MM.1S (cell line): ENCODE data around the gene REXO4.

Experiments
- DNase-seq: peaks from one replicate; pipeline ENCODE4 v3.0.0-alpha.2; 2015
- H2AFZ ChIP-seq: fragments of 300-600 bp; sonication (generic); 2 replicates; pipeline ENCODE4 v1.6.0; 2016; ENCODE audit warnings: antibody characterized with exemption, low read length
- H3F3A ChIP-seq: fragments of 300-600 bp; sonication (generic); 2 replicates; pipeline ENCODE4 v1.6.1; 2016; ENCODE audit warnings: mild to moderate bottlenecking, antibody characterized with exemption, low read length, moderate library complexity, mixed read lengths; ENCODE audit not compliant: insufficient read depth
- H3K27ac ChIP-seq: fragments of 300-600 bp; sonication (generic); 2 replicates; pipeline ENCODE4 v1.5.1; 2016; ENCODE audit warnings: mild to moderate bottlenecking, low read length
- H3K27me3 ChIP-seq: fragments of 300-600 bp; sonication (generic); replicated peaks from 2 replicates; pipeline ENCODE4 v1.6.0; 2016; ENCODE audit warnings: low read length; ENCODE audit not compliant: insufficient read depth
- H3K36me3 ChIP-seq: fragments of 300-600 bp; sonication (generic); replicated peaks from 2 replicates; pipeline ENCODE4 v1.6.1; 2016; ENCODE audit warnings: mild to moderate bottlenecking, low read length, mixed read lengths; ENCODE audit not compliant: insufficient read depth
- H3K4me1 ChIP-seq: fragments of 300-600 bp; sonication (generic); 2 replicates; pipeline ENCODE4 v1.6.1; 2016; ENCODE audit warnings: low read length, mixed read lengths
- H3K4me2 ChIP-seq: fragments of 300-600 bp; sonication (generic); 2 replicates; pipeline ENCODE4 v1.6.0; 2016; ENCODE audit warnings: low read depth, low read length
- H3K4me3 ChIP-seq: fragments of 300-600 bp; sonication (generic); 2 replicates; pipeline ENCODE4 v1.5.1; 2016; ENCODE audit warnings: low read length, mixed read lengths
- H3K79me2 ChIP-seq: fragments of 300-600 bp; sonication (generic); 2 replicates; pipeline ENCODE4 v1.6.1; 2016; ENCODE audit warnings: mixed run types, low read length, mixed read lengths
- H3K9ac ChIP-seq: fragments of 300-600 bp; sonication (generic); 2 replicates; pipeline ENCODE4 v1.6.1; 2016; ENCODE audit warnings: low read length, mixed read lengths
- H3K9me2 ChIP-seq: fragments of 300-600 bp; sonication (generic); replicated peaks from 2 replicates; pipeline ENCODE4 v1.6.1; 2016; ENCODE audit warnings: mild to moderate bottlenecking, low read length, mixed read lengths; ENCODE audit not compliant: insufficient read depth
- H3K9me3 ChIP-seq: fragments of 300-600 bp; sonication (generic); replicated peaks from 2 replicates; pipeline ENCODE4 v1.6.1; 2016; ENCODE audit warnings: mild to moderate bottlenecking, low read length, mixed read lengths; ENCODE audit not compliant: insufficient read depth
- H4K20me1 ChIP-seq: fragments of 300-600 bp; sonication (generic); 2 replicates; pipeline ENCODE4 v1.6.1; 2016; ENCODE audit warnings: mild to moderate bottlenecking, low read length, moderate library complexity, mixed read lengths; ENCODE audit not compliant: insufficient read depth
- CTCF ChIP-seq: fragments of 300-600 bp; sonication (generic); IDR thresholded peaks from 2 replicates; pipeline ENCODE4 v1.5.1; 2016; ENCODE audit warnings: antibody characterized with exemption, low read length, mixed read lengths
- EZH2 ChIP-seq: fragments of 300-600 bp; sonication (generic); optimal IDR thresholded peaks from 2 replicates; pipeline ENCODE3; 2017; ENCODE audit warnings: low read depth, mild to moderate bottlenecking, antibody characterized with exemption, low read length, mixed read lengths
- EZH2phosphoT487 ChIP-seq: fragments of 300-600 bp; sonication (generic); IDR thresholded peaks from 2 replicates; pipeline ENCODE4 v1.6.1; 2018; ENCODE audit warnings: antibody characterized with exemption, low read length

Gene REXO4

GRCh38 chr9:133362359-133363044, 55.3 kb downstream of the REXO4 start:
- Histone ChIP-seq H3K36me3 (peaks cover 13% of the 10 kb centered on the region; the same call in 1 of the 2 replicates), H3K4me3 (no peak overlapping the region), H3F3A (no peaks in the 10 kb centered on the region), H3K79me2 (peaks cover 55% of the 10 kb centered on the region), H3K9ac (no peak overlapping the region), H4K20me1 (0 out of 2 replicates have a peak, but pooled peaks cover 8% of the 10 kb centered on the region), H2AFZ (no peak overlapping the region), H3K9me2 (no peaks in the 10 kb centered on the region), H3K9me3 (no peaks in the 10 kb centered on the region), H3K27ac (no peak overlapping the region), H3K27me3 (no peaks in the 10 kb centered on the region), H3K4me2 (no peak overlapping the region), H3K4me1 (peaks cover 4% of the 10 kb centered on the region; the same call in 1 of the 2 replicates)
- no peak for DNase-seq
- TF ChIP-seq CTCF, result no peak
- TF ChIP-seq EZH2phosphoT487, result no peak

- Histone ChIP-seq H3K4me2 (no peak overlapping the region), H3K4me3 (no peak overlapping the region), H3K79me2 (peaks cover 55% of the 10 kb centered on the region), H2AFZ (no peak overlapping the region), H3K27ac (no peak overlapping the region), H3K9me2 (no peaks in the 10 kb centered on the region), H3K27me3 (no peaks in the 10 kb centered on the region), H4K20me1 (0 out of 2 replicates have a peak, but pooled peaks cover 8% of the 10 kb centered on the region), H3F3A (no peaks in the 10 kb centered on the region), H3K9ac (no peak overlapping the region), H3K36me3 (peaks cover 13% of the 10 kb centered on the region; the same call in 1 of the 2 replicates), H3K4me1 (peaks cover 8% of the 10 kb centered on the region; the same call in 1 of the 2 replicates), H3K9me3 (no peaks in the 10 kb centered on the region)
- DNase-seq, result no peak
- TF ChIP-seq EZH2phosphoT487, result no peak
- no peak for TF ChIP-seq EZH2
These were observed 56.2 kb downstream of the REXO4 start for GRCh38 chr9:133361507-133362092.

GRCh38 chr9:133360400-133361393, 57.1 kb downstream of the REXO4 start:
- peaks cover 11% of the 10 kb centered on the region; the same call in 1 of the 2 replicates for H3K36me3 ChIP-seq
- no peak for DNase-seq
- no peak overlapping the region for H3K9ac ChIP-seq
- no peak for TF ChIP-seq CTCF
- no peak for TF ChIP-seq EZH2phosphoT487
- TF ChIP-seq EZH2, result no peak
- no peaks in the 10 kb centered on the region for H3K9me3 ChIP-seq
- no peak overlapping the region for H3K4me2 ChIP-seq
- H3K9me2 ChIP-seq, result no peaks in the 10 kb centered on the region
- H3K79me2 ChIP-seq, result peaks cover 52% of the 10 kb centered on the region
- H3K27me3 ChIP-seq, result no peaks in the 10 kb centered on the region
- 0 out of 2 replicates have a peak, but pooled peaks cover 8% of the 10 kb centered on the region for H4K20me1 ChIP-seq
- no peak overlapping the region for H3K4me3 ChIP-seq
- peaks cover 8% of the 10 kb centered on the region; the same call in 1 of the 2 replicates for H3K4me1 ChIP-seq
- peaks cover 3% of the 10 kb centered on the region; the same call in 1 of the 2 replicates for H3F3A ChIP-seq
- no peak overlapping the region for H2AFZ ChIP-seq
- H3K27ac ChIP-seq, result no peak overlapping the region
